ENCODE measurements around the gene TPRX1.
"Not testable (repeated sequence)": the region's sequence is repeated elsewhere in the genome, so short reads cannot be mapped to it uniquely, and the experiment has no call there.

The TPRX1 gene

GRCh38 chr19:47806435-47806834, 2.1 kb upstream of the TPRX1 start:
- DNase-seq: no peak
- no peak overlapping the region for H4K5ac ChIP-seq (ENCODE audit: low read length)
- H3K9ac ChIP-seq (ENCODE audit: low read length): no peak overlapping the region
- no CpG with 5 or more reads among the region's 6 CpGs for WGBS (ENCODE audit: extremely low coverage, insufficient coverage, low lambda C conversion rate)
- no peak overlapping the region for H2BK15ac ChIP-seq (replicated peaks; ENCODE audit: low read depth)
- no peak overlapping the region for H3K4ac ChIP-seq (ENCODE audit: low read depth, low read length)
- H3K36me3 ChIP-seq (ENCODE audit: control insufficient read depth, insufficient read depth, low read length): no peaks in the 10 kb centered on the region
- H3K27ac ChIP-seq (ENCODE audit: low read depth, low read length): no peak overlapping the region
- H3K18ac ChIP-seq (ENCODE audit: low read length): no peak overlapping the region
- H3K56ac ChIP-seq (ENCODE audit: low read length): no peak overlapping the region
- H2BK5ac ChIP-seq (ENCODE audit: low read length): no peak overlapping the region
- H2BK120ac ChIP-seq (ENCODE audit: low read depth, low read length): no peak overlapping the region
- H2AK5ac ChIP-seq (ENCODE audit: low read length): no peak overlapping the region
- no peaks in the 10 kb centered on the region for H3K4me1 ChIP-seq (ENCODE audit: control insufficient read depth, low read depth, low read length)
- no peaks in the 10 kb centered on the region for H3K79me1 ChIP-seq (ENCODE audit: low read length)
- no peak overlapping the region for H3K4me3 ChIP-seq (ENCODE audit: low read length)
- no peak overlapping the region for H3K23ac ChIP-seq (ENCODE audit: low read length)
- no peaks in the 10 kb centered on the region for H3K79me2 ChIP-seq (ENCODE audit: control insufficient read depth, insufficient read depth, low read length)
- H4K8ac ChIP-seq (ENCODE audit: low read depth, low read length): no peak overlapping the region
- no peaks in the 10 kb centered on the region for H3K27me3 ChIP-seq (ENCODE audit: insufficient read depth, low read length, poor library complexity)
- H3K4me2 ChIP-seq (ENCODE audit: low read length): no peak overlapping the region

- no peak overlapping the region for H3K4me2 ChIP-seq (ENCODE audit: low read length)
- no peaks in the 10 kb centered on the region for H3K4me1 ChIP-seq (ENCODE audit: control insufficient read depth, low read depth, low read length)
- H2BK15ac ChIP-seq (replicated peaks; ENCODE audit: low read depth): no peak overlapping the region
- H3K9ac ChIP-seq (ENCODE audit: low read length): no peak overlapping the region
- no peak overlapping the region for H3K4ac ChIP-seq (ENCODE audit: low read depth, low read length)
- no peaks in the 10 kb centered on the region for H3K79me1 ChIP-seq (ENCODE audit: low read length)
- no peak overlapping the region for H3K4me3 ChIP-seq (ENCODE audit: low read length)
- no peak overlapping the region for H2BK5ac ChIP-seq (ENCODE audit: low read length)
- H2AK5ac ChIP-seq (ENCODE audit: low read length): no peak overlapping the region
- H3K18ac ChIP-seq (ENCODE audit: low read length): no peak overlapping the region
- H2BK120ac ChIP-seq (ENCODE audit: low read depth, low read length): no peak overlapping the region
- no peaks in the 10 kb centered on the region for H3K27me3 ChIP-seq (ENCODE audit: insufficient read depth, low read length, poor library complexity)
- no peak overlapping the region for H3K27ac ChIP-seq (ENCODE audit: low read depth, low read length)
- H3K36me3 ChIP-seq (ENCODE audit: control insufficient read depth, insufficient read depth, low read length): no peaks in the 10 kb centered on the region
- DNase-seq: no peak
- no peak overlapping the region for H3K56ac ChIP-seq (ENCODE audit: low read length)
- no peak overlapping the region for H4K8ac ChIP-seq (ENCODE audit: low read depth, low read length)
- H3K79me2 ChIP-seq (ENCODE audit: control insufficient read depth, insufficient read depth, low read length): no peaks in the 10 kb centered on the region
- WGBS (ENCODE audit: extremely low coverage, insufficient coverage, low lambda C conversion rate): no CpG with 5 or more reads among the region's 10 CpGs
- H3K23ac ChIP-seq (ENCODE audit: low read length): no peak overlapping the region
- H4K5ac ChIP-seq (ENCODE audit: low read length): no peak overlapping the region
These were observed 962 bp upstream of the TPRX1 start for GRCh38 chr19:47805313-47805712.

DNA sequence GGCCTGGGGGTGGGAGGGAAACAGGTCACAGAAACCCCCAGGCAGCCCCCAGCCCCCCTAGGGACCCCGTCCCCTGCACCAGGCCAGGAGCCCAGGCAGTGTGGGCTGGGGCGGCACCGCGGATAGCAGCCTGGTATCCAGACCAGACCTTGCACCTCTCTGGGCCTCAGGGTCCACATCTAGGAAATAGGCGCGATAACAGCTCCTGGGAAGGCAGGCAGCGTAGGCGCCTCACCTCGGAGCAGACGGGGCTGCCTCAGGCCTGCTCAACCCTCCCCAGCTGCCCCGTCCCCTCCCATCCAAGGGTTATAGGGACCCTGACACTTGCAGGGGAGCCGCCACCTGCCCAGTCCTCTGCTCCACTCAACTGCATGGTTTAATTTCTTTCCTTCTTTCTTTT, 680 bp downstream of the TPRX1 start:
- H4K5ac ChIP-seq (ENCODE audit: low read length); H3K23ac ChIP-seq (ENCODE audit: low read length); H3K4me3 ChIP-seq (ENCODE audit: low read length); H3K36me3 ChIP-seq (ENCODE audit: control insufficient read depth, insufficient read depth, low read length); DNase-seq; H3K4me2 ChIP-seq (ENCODE audit: low read length); H3K56ac ChIP-seq (ENCODE audit: low read length); H3K4me1 ChIP-seq (ENCODE audit: control insufficient read depth, low read depth, low read length); H3K9ac ChIP-seq (ENCODE audit: low read length); H3K27me3 ChIP-seq (ENCODE audit: insufficient read depth, low read length, poor library complexity); H3K79me2 ChIP-seq (ENCODE audit: control insufficient read depth, insufficient read depth, low read length); H2BK120ac ChIP-seq (ENCODE audit: low read depth, low read length); H3K79me1 ChIP-seq (ENCODE audit: low read length); H3K18ac ChIP-seq (ENCODE audit: low read length); H3K4ac ChIP-seq (ENCODE audit: low read depth, low read length); H4K8ac ChIP-seq (ENCODE audit: low read depth, low read length); H2AK5ac ChIP-seq (ENCODE audit: low read length); H2BK15ac ChIP-seq (replicated peaks; ENCODE audit: low read depth); H3K27ac ChIP-seq (ENCODE audit: low read depth, low read length); H2BK5ac ChIP-seq (ENCODE audit: low read length): not testable (repeated sequence)
- no CpG with 5 or more reads among the region's 12 CpGs for WGBS (ENCODE audit: extremely low coverage, insufficient coverage, low lambda C conversion rate)

DNA sequence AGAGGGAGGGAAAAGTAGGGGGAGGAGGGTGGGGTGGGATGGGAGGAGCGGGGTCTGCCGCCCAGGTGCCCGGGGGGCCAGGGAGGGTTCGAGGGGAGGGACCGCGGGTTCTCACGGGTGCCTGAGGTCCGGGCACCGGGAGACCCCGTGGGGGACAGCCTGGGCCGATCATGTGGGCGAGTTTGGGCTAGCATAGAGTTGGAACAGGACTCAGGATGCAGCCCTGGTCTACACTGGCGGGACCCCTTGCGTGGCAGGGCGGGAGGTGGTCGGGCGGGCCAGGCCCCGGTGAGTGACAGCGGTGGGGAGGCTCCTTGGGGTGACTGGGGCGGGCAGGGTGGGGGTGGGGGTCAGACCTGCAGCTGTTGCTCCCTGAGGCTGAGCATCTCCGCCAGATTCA, 1.2 kb downstream of the TPRX1 start:
- H2AK5ac ChIP-seq (ENCODE audit: low read length); H3K27ac ChIP-seq (ENCODE audit: low read depth, low read length); DNase-seq; H2BK120ac ChIP-seq (ENCODE audit: low read depth, low read length); H3K79me1 ChIP-seq (ENCODE audit: low read length); H3K4me1 ChIP-seq (ENCODE audit: control insufficient read depth, low read depth, low read length); H2BK15ac ChIP-seq (replicated peaks; ENCODE audit: low read depth); H2BK5ac ChIP-seq (ENCODE audit: low read length); H3K56ac ChIP-seq (ENCODE audit: low read length); H3K36me3 ChIP-seq (ENCODE audit: control insufficient read depth, insufficient read depth, low read length); H3K27me3 ChIP-seq (ENCODE audit: insufficient read depth, low read length, poor library complexity); H3K4me3 ChIP-seq (ENCODE audit: low read length); H3K4ac ChIP-seq (ENCODE audit: low read depth, low read length); H3K4me2 ChIP-seq (ENCODE audit: low read length); H3K9ac ChIP-seq (ENCODE audit: low read length); H3K79me2 ChIP-seq (ENCODE audit: control insufficient read depth, insufficient read depth, low read length); H3K23ac ChIP-seq (ENCODE audit: low read length); H4K5ac ChIP-seq (ENCODE audit: low read length); H3K18ac ChIP-seq (ENCODE audit: low read length); H4K8ac ChIP-seq (ENCODE audit: low read depth, low read length): not testable (repeated sequence)
- no CpG with 5 or more reads among the region's 21 CpGs for WGBS (ENCODE audit: extremely low coverage, insufficient coverage, low lambda C conversion rate)

- H3K56ac ChIP-seq (ENCODE audit: low read length): no peak overlapping the region
- no peak overlapping the region for H2BK5ac ChIP-seq (ENCODE audit: low read length)
- no peak overlapping the region for H3K4ac ChIP-seq (ENCODE audit: low read depth, low read length)
- no peak overlapping the region for H4K5ac ChIP-seq (ENCODE audit: low read length)
- DNase-seq: no peak
- H3K23ac ChIP-seq (ENCODE audit: low read length): no peak overlapping the region
- H4K8ac ChIP-seq (ENCODE audit: low read depth, low read length): no peak overlapping the region
- H3K9ac ChIP-seq (ENCODE audit: low read length): no peak overlapping the region
- no peak overlapping the region for H2BK15ac ChIP-seq (replicated peaks; ENCODE audit: low read depth)
- no peak overlapping the region for H3K18ac ChIP-seq (ENCODE audit: low read length)
- H3K79me1 ChIP-seq (ENCODE audit: low read length): no peaks in the 10 kb centered on the region
- H2AK5ac ChIP-seq (ENCODE audit: low read length): no peak overlapping the region
- WGBS (ENCODE audit: extremely low coverage, insufficient coverage, low lambda C conversion rate): no CpG with 5 or more reads among the region's 25 CpGs
- no peaks in the 10 kb centered on the region for H3K4me1 ChIP-seq (ENCODE audit: control insufficient read depth, low read depth, low read length)
- H3K4me2 ChIP-seq (ENCODE audit: low read length): no peak overlapping the region
- H3K4me3 ChIP-seq (ENCODE audit: low read length): no peak overlapping the region
- no peak overlapping the region for H3K27ac ChIP-seq (ENCODE audit: low read depth, low read length)
- H3K36me3 ChIP-seq (ENCODE audit: control insufficient read depth, insufficient read depth, low read length): no peaks in the 10 kb centered on the region
- H3K79me2 ChIP-seq (ENCODE audit: control insufficient read depth, insufficient read depth, low read length): no peaks in the 10 kb centered on the region
- H3K27me3 ChIP-seq (ENCODE audit: insufficient read depth, low read length, poor library complexity): no peaks in the 10 kb centered on the region
- no peak overlapping the region for H2BK120ac ChIP-seq (ENCODE audit: low read depth, low read length)
These were observed 1.8 kb downstream of the TPRX1 start for GRCh38 chr19:47802521-47803043.

GRCh38 chr19:47801270-47801669, 3.1 kb downstream of the TPRX1 start:
- DNase-seq: no peak
- no CpG with 5 or more reads among the region's 4 CpGs for WGBS (ENCODE audit: extremely low coverage, insufficient coverage, low lambda C conversion rate)
- Histone ChIP-seq H4K5ac (ENCODE audit: low read length) (no peak overlapping the region), H3K18ac (ENCODE audit: low read length) (no peak overlapping the region), H3K4me3 (ENCODE audit: low read length) (no peak overlapping the region), H2AK5ac (ENCODE audit: low read length) (no peak overlapping the region), H3K36me3 (ENCODE audit: control insufficient read depth, insufficient read depth, low read length) (no peaks in the 10 kb centered on the region), H2BK5ac (ENCODE audit: low read length) (no peak overlapping the region), H3K79me1 (ENCODE audit: low read length) (no peaks in the 10 kb centered on the region), H2BK120ac (ENCODE audit: low read depth, low read length) (no peak overlapping the region), H3K27ac (ENCODE audit: low read depth, low read length) (no peak overlapping the region), H3K4me2 (ENCODE audit: low read length) (no peak overlapping the region), H3K9ac (ENCODE audit: low read length) (no peak overlapping the region), H3K23ac (ENCODE audit: low read length) (no peak overlapping the region), H3K79me2 (ENCODE audit: control insufficient read depth, insufficient read depth, low read length) (no peaks in the 10 kb centered on the region), H3K56ac (ENCODE audit: low read length) (no peak overlapping the region), H3K4ac (ENCODE audit: low read depth, low read length) (no peak overlapping the region), H4K8ac (ENCODE audit: low read depth, low read length) (no peak overlapping the region), H2BK15ac (replicated peaks; ENCODE audit: low read depth) (no peak overlapping the region), H3K27me3 (ENCODE audit: insufficient read depth, low read length, poor library complexity) (no peaks in the 10 kb centered on the region), H3K4me1 (ENCODE audit: control insufficient read depth, low read depth, low read length) (no peaks in the 10 kb centered on the region)

All from mesendoderm (in vitro differentiated cells).